HG02973 (cell line): ENCODE measurements around the gene MXD3.
A peak's percentile ranks its signal among the peaks of the same experiment; 100 is the strongest.

ENCODE experiments used
- ATAC-seq: cut with Tn5 transposase; IDR thresholded peaks from one replicate; pipeline ENCODE4 v1.9.1; 2021; ENCODE audit warnings: moderate library complexity; ENCODE audit not compliant: unreplicated experiment

MXD3 gene

DNA sequence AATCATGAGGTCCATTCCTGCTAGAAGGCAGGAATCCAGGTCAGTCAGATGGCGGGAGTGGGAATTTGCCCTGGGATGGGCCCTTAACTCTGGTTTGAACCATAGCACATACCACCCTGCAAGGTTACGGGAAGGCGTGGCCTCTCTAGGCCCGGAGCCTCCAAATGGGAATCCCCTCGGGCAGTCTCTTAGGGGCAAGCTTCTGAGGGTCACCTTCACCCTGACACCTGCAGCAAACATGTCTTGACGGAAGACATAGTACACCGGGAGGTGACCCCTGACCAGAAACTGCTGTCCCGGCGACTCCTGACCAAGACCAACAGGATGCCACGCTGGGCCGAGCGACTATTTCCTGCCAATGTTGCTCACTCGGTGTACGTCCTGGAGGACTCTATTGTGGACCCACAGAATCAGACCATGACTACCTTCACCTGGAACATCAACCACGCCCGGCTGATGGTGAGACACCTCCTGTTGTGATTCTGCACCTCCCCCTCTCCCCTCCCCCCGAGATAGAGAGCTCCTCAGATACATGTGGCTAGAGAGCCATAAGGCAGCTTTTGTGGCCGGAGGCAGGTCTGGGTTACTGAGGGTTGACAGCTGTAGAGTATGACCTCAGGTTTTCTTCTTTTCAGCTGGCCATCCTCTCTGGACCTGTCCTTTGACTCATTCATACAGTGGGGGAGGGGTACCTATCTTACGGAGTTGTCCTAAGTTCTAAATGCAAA lies 7.1 kb downstream of the MXD3 start:
- no peak for ATAC-seq

DNA sequence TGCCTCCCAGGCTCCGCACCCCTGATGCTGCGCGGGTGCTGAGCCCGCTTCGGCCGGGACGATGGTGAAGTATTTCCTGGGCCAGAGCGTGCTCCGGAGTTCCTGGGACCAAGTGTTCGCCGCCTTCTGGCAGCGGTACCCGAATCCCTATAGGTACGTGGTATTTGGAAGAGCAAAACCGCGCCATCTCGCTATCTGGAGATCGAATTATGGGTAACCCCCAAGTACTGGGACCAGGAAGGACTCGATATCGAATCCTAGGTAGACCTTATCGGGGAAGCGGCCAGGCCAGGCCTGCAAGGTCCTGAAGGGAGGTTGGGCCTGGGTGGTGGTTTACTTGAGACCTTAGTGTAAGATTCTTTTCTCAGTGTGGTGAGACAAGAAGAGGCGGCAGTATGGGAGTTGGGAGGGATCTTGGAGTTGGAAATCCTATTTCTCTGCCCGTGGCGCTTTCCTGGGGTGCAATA lies 7.7 kb downstream of the MXD3 start:
- no peak for ATAC-seq

DNA sequence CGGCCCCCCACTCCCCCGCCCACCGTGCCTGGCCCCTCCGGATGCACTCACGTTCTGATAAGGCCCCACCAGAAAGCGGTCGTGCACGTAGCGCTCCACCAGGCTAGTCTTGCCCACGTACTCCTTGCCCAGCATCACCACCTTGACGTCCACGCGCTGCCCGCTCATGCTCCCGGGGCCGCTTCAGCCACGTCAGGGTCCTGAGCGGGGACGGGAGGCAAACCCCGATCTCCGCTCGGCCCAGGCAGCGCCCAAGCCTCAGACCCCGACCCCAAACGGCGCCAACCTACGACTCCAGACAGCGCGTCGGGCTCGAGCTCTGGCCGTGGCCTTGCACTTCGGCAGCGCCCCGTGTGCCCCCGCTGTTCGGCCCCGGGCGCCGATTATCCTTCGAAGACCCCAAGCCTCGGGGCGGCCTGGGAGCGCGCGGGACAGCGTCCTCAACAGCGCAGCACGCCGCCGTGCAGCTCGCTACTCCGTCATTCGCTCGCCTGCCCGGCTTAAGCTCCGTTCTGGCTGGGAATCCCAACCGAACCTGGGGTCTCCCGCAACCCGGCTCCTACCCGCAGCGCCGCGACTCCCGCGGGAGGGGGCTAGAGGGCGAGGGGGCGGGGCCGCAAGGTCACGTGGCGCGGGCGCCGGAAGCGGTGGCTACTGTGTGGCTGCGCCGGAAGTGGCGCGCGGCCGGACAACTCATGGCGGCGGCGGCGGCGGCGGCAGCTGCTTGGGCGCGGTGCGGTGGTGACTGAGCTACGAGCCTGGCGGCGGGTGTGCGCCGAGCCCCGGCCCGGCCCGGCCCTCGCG lies 8.4 kb downstream of the MXD3 start, which contains the start of the genes PRELID1 and RAB24:
Gene PRELID1 (plus strand): TSS at position 679 of the 804 bp plus-strand sequence. CDS start 187 bp downstream, outside the sequence.
Gene RAB24 (minus strand): TSS at position 599 of the 804 bp plus-strand sequence. CDS start 431 bp downstream, at position 168.
- ATAC-seq: peak; percentile 48

DNA sequence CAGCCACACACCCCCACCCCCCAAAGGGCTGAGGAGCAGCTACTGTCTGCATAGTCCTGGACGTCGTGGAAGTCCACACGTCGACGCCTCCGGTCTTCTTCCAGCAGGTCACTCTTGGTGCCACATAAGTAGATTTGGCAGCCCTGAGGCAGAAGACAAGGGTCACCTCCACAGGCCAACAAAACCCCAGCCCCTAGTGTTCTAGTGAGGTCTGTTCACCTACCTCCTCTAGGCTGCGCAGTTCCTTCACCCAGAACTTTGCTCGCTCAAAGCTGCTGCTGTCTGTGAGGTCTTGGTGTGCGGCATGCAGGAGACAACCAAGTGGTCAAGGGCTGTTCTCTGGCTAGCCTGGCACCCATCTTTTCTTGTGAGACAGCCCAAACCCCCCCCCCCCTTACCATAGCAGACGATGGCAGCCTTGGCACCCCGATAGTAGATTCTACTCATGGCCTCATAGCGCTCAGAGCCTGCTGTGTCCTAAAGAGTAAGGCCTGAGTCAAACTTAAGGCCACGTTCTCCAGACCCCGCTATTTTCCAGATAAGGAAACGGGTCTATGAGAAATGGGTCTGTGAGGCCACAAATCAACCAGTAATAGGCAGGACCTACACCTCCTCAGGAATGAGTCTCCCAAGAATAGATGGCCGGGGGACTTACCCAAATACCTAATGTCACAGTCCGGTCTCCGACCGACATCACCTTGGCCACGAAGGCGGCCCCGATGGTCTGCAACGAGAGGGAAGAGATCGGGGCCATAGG lies 9.2 kb downstream of the MXD3 start:
- no peak for ATAC-seq

DNA sequence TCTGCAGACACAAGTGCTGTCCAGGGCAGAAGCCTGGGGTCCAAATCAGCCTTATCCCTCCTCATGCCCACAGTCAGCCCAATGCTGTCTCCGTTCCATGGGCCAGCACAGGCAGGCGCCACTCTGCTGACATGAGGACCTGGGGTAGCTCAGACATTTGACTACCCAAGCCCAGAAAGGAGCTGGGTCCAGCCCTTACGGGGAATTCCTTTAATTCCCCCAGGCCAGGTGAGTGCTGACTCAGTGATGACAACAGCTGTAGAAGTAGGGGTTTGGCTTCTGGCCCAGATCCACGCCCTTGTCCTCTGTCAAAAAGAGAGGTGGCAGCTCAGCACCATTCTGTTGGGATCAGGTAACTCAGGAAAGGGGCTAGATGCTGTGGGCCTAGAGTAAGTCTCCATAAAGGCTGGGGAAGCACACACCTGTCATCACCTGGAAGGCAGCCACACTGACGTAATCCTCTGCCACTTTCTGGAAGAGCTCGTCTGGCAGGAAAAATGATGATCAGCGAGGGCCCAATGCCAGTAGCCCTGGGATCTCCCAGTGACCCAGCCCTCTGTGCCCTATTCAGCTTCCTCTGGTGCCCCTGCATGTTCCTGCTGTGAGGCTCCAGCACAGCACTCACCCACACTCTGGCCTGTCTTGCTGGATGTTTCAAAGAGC lies 10.1 kb downstream of the MXD3 start:
- ATAC-seq: no peak

DNA sequence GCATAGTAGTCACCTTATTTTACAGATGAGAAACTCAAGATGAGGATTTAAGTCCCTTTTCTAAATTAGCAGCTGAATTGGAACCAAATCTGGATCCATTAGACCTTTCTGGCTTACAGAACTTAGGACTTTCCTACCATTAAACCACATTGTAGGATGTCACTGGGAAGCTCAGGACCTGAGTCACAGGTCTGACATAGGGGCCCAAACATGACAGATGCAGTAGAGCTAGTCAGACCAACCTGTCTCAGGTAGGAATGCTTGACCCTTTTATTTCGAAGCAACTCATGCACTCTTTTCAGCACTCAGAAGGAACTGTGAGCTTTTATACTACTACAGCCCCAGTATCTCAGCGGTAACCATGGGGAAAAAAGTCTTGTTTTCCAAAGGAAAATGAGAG lies 10.7 kb downstream of the MXD3 start:
- no peak for ATAC-seq

DNA sequence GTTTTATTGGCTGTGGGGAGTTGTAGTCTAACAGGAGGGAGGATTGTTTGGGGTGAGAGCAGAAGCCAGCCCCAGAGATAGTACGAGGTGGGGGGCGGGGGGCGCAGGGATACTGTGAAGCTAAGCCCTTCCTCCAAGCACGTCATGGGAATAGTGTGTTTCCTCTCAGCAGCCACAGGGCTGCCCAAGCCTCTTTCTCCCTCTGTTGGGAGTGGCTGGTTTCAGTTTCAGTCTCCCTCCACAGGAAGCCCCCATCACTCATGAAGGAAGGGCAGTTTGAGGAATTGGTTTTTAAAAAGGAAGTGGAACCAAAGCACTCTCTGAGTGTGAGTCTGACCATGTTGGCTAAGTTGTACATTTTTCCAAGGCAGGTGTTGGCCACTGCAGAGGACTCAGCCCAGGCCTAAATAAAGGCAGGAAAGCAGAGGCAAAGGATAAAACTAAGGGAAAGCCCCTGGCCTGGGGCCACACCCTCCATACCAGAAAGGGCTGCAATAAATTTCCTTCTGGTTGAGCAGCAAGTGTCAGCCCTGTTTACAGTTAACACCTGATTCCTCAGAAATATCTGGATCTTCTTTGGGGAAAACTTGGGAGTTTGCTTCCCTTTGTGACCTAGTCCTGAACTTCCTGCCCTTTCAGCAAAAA lies 11.3 kb downstream of the MXD3 start:
- ATAC-seq: peak; percentile 31

DNA sequence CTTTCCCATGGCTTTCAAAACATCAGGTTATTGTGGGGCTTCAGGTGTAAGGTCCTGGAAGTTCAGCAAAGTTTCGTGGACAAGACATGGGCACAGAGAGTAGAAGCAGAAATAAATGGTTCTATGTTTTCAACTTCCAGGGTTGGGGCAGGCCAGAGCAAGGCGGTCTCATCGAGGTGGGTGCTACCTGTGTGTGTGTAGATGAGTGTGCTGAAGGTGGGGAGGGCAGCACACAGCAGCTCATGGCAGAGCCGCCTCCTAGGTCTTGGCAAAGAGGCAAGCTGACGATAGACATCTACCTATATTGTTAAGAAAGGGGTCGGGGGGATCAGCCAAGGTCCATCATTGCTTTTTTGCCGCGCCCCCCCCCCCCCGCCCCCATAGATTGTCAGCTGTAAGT lies 12.0 kb downstream of the MXD3 start:
- no peak for ATAC-seq

DNA sequence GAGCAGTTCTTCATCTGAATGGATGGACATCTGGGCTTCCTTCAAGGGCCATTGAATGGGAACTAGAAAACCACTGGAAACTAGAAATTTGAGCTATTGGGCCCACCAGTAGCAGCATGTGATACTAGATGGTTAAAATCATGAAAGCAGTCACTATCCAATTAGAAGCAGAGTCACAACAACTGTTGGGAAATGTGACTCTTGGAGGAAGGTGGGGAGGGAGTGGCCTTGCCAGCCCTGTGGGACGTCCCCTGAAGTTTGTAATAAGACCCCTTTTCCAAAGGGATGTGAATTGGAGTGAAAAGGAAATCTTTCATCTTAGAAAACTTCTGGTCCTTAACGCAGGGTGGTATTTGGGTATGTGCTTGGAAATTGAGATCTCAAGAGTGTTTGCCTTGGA lies 13.8 kb downstream of the MXD3 start:
- ATAC-seq: no peak

DNA sequence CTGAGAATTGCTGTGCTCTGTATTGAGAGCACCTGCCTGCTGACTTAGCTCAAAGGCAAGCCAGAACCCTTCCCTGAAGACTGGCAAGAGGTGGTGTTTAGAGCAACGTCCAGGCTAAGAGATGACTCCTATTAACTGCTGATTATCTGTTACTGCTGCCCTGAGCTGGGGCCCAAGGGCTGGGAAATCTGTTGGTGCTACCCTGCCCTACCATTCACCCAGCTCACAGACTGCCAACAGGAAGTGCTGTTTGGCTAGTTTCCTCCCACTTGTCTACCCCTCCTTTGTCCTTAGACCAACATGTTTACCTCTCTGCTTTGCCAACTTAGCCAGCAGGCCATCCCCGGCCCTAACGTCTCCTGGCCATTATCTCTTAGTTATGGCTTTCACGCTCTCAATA lies 15.1 kb downstream of the MXD3 start:
- ATAC-seq: no peak

DNA sequence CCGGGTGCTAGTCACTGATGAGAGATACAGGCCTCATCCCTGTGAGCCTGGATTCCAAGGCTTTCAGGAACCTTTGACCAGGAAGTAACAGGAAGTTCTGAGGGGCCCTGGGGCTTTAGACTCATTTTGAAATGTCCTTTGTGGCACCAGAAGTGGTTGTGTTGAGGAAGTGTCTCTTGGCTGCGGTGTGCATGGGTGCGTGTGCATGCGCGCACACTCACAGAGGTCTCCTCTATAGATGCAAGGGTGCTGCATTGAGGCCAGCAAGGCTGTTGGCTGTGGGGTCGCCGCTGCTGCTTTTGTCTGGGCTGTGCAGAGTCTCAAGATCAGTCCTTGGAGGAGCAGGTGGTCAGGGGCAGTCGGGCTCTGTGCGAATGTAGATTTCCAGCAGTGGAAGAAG lies 15.8 kb downstream of the MXD3 start:
- no peak for ATAC-seq

DNA sequence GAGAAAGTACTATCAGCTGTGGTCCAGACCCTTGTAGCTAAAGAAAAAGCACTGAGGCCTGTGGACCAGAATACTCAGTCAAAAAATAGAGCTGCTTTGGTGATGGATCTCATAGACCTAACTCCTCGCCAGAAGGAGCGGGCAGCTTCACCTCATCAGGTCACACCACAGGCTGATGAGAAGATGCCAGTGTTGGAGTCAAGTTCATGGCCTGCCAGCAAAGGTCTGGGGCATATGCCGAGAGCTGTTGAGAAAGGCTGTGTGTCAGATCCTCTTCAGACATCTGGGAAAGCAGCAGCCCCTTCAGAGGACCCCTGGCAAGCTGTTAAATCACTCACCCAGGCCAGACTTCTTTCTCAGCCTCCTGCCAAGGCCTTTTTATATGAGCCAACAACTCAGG lies 17.1 kb downstream of the MXD3 start:
- no peak for ATAC-seq

DNA sequence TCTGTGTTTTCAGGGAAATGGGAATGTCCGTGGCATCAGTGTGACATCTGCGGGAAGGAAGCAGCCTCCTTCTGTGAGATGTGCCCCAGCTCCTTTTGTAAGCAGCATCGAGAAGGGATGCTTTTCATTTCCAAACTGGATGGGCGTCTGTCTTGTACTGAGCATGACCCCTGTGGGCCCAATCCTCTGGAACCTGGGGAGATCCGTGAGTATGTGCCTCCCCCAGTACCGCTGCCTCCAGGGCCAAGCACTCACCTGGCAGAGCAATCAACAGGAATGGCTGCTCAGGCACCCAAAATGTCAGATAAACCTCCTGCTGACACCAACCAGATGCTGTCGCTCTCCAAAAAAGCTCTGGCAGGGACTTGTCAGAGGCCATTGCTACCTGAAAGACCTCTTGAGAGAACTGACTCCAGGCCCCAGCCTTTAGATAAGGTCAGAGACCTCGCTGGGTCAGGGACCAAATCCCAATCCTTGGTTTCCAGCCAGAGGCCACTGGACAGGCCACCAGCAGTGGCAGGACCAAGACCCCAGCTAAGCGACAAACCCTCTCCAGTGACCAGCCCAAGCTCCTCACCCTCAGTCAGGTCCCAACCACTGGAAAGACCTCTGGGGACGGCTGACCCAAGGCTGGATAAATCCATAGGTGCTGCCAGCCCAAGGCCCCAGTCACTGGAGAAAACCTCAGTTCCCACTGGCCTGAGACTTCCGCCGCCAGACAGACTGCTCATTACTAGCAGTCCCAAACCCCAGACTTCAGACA lies 17.7 kb downstream of the MXD3 start:
- no peak for ATAC-seq

DNA sequence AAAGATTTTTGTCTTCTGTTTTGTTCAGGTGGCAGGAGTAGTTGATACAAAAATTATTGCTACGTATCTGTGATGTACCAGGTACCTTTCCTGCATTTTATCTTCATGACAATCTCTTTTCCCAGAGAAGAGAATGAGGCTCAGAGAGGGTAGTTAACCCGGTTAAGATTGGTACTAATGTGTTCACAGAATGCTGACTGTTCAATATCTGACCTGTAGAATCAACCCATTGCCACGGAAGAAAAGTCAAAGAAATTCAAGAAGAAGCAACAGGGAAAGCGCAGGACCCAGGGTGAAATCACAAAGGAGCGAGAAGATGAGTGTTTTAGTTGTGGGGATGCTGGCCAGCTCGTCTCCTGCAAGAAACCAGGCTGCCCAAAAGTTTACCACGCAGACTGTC lies 20.0 kb downstream of the MXD3 start:
- ATAC-seq: no peak

DNA sequence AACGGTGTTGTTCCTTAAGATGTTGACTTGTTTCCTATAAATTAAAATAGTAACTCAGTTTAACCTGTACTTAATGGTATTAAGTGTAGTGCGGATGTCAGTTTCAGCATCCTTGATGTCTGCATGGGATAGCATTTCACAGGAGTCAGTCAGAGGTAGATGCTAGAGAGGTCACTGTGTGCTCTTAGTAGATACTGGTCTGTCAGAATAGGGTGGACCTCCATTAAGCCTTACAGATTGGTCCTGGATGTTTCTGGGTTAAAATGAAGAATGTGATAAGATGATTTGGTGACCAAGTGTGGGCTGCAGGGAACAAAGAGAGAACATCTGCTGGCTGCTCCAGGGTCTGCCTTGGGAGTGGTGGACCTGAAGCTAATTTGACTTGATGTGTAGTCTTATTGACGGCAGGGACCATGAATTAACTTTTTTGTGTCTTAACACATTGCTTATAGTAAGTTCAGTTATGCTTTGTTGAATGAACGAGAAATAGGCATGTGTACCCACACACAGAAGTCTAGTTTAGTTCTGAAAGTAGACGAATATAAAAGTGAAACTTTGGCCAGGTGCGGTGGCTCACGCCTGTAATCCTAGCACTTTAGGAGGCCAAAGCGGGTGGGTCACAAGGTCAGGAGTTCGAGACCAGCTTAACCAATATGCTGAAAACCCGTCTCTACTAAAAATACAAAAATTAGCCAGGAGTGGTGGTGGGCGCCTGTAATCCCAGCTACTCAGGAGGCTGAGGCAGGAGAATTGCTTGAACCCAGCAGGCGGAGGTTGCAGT lies 20.7 kb downstream of the MXD3 start:
- no peak for ATAC-seq

DNA sequence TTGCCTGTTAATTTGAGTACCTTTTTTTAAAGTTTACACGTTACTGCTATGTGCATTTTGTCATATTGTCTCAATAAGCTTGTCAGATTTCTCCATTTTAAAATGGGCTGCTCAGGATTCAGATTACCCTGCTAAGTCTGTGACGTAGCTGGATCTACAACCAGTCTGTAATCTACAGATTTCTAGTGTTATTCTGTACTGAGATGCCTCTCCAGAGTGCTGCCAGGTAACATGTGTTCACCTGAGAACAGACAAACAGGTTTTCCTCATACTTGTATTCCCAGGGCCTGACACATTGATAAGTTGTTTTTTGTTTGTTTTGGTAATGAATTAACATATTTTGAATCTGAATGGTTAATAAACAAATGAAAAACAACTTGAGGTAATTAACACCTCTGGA lies 23.5 kb downstream of the MXD3 start:
- ATAC-seq: no peak

DNA sequence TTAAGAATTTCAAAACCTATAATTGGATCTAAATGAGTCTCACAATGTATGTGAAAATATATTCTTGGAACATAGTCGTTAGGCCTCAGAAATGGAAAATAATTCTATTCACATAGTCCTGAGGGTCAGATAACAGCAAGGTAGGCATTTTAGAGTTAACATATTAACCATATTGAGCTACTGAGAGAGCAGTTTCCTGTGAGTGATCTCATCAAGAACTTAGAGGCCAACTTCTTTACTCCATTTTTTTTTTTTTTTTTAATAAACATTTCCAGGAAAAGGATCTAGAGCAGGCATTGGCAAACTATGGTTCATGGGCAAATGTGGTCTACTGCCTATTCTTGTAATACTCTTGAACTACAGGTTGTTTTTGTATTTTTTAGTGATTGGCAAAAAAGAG lies 34.8 kb downstream of the MXD3 start:
- ATAC-seq: no peak

DNA sequence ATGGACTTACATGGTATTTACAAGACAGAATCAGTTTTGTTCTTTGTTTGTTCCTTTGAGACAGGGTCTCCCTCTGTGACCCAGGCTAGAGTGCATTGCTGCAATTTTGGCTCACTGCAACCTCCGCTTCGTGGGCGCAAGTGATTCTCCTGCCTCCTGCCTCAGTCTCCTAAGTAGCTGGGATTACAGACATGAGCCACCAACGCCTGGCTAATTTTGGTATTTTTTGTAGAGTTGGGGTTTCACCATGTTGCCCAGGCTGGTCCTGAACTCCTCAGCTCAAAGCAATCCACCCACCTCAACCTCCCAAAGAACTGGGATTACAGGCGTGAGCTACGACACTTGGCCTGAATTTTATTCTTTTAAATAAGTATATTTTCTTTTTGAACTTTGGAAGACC lies 35.8 kb downstream of the MXD3 start:
- ATAC-seq: no peak

DNA sequence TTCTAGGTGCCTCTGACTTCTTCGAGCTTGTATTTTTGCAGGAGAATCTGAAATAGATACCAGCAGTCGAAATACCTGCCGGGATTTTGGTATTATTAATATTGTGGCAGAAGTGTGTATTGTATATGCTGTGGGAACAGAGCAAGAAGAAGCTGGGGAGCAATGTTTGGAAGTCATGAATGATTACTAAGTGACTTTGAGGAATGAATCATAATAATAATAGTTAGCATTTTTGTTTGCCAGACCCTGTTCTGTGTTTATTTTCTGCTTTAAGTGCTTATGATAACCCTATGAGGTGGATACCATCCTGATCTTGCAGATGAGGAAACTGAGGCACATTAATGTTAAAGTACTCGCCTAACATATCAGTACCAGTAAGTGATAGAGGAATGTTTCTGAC lies 40.6 kb downstream of the MXD3 start:
- no peak for ATAC-seq
